ENCODE data around the gene LMF2. TPM values are rescaled to one million over a fixed set of nuclear protein-coding genes. Genes with fewer than 3 reads are reported as not detected.
"Not testable (repeated sequence)": the region's sequence is repeated elsewhere in the genome, so short reads cannot be mapped to it uniquely, and the experiment has no call there.

Gene LMF2, protein sequence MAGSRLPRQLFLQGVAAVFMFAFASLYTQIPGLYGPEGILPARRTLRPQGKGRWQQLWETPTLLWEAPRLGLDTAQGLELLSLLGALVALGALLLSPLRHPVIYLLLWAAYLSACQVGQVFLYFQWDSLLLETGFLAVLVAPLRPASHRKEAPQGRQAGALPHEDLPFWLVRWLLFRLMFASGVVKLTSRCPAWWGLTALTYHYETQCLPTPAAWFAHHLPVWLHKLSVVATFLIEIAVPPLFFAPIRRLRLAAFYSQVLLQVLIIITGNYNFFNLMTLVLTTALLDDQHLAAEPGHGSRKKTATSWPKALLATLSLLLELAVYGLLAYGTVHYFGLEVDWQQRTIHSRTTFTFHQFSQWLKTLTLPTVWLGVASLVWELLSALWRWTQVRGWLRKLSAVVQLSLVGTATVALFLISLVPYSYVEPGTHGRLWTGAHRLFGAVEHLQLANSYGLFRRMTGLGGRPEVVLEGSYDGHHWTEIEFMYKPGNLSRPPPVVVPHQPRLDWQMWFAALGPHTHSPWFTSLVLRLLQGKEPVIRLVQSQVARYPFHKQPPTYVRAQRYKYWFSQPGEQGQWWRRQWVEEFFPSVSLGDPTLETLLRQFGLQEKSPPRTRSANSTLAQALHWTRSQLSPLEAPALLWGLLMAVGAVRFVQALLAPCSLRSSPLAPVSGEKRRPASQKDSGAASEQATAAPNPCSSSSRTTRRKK
- total RNA-seq: 89.1 TPM

DNA sequence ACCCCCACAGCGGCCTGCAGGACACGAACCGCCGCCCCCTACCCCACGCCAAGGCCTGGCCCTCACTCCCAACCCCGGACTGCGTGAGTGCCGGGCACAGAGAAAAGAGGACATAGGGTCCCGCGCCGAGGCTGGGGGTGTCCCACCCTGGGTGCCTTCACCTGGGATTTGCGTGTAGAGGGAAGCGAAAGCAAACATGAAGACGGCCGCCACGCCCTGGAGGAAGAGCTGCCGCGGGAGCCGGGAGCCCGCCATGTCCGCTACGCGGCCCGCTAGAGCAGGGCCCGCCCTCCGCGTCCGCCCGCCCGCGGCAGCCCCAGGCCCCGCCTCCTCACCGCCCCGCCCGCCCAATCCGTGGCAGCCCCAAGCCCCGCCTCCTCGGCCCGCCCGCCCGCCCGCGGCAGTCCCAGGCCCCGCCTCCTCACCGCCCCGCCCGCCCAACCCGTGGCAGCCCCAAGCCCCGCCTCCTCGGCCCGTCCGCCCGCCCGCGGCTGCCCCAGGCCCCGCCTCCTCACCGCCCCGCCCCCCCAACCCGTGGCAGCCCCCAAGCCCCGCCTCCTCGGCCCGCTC lies at the start of gene LMF2:
Gene LMF2 (minus strand): TSS at position 282 of the 570 bp plus-strand sequence. CDS start 27 bp downstream, at position 255.
- peak; percentile 93 for DNase-seq (ENCODE audit: low spot score)

DNA sequence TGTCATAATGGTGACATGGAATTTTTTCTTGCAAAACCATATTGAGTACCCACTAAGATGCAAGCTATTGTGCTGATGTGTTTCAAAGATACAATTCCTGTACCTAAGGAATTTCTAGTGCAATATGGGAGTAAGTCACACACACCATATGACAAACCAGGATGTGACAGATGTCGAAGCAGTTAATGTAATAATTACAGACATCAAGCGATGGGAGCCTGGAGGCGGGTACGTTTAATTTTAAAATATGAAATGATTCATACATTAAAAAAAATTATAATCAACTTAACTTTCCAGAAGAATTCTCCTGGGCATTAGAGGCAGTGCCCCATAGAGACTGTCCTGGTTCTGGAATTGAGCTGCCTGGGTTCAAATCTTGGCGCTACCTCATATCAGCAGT lies 49.2 kb upstream of the LMF2 start:
- no peak for DNase-seq (ENCODE audit: low spot score)

DNA sequence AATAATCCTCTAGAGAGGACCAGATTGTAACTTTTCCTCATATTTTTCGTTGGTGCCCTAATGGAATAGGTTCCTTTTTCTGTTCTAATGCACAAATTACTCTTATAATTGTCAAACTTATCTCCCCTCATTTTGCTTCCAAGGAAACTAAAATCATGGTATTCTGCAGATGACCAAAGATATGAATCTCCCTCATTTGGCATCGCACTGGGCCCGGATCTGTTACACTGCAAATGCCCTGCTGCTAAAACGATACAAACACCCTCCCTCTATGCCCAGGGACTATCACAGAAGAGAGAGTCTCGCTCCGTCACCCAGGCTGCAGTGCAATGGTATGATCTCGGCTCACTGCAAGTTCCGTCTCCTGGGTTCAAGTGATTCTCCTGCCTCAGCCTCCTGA lies 45.8 kb upstream of the LMF2 start:
- no peak for DNase-seq (ENCODE audit: low spot score)

DNA sequence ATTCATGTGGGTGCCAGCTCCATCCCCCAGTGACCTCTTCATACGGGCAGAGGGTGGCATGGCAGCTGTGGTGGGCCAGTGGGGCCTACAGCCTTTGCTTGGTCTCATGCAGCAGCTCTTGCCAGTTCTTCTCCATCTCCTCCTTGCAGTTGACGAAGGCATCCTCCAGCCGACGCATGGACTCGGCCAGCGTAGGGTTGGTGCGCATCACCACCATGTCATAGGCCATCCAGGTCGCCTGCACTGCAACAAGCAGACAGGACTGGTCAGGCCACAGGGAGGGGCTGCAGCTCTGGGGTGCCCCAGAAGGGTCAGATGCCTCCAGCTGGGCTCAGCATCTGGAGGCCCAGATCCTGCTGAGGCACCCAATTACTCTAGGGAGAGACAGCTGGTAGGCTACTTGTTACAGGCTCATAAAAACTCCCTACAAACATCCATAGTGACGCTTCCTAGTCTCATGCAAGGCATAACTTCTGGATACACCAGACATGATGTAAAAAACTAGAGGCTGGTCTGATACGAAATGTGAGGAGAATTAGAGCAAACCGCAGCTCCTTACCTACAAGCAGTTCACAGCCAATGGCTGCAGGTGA lies 43.8 kb upstream of the LMF2 start:
- no peak for DNase-seq (ENCODE audit: low spot score)

DNA sequence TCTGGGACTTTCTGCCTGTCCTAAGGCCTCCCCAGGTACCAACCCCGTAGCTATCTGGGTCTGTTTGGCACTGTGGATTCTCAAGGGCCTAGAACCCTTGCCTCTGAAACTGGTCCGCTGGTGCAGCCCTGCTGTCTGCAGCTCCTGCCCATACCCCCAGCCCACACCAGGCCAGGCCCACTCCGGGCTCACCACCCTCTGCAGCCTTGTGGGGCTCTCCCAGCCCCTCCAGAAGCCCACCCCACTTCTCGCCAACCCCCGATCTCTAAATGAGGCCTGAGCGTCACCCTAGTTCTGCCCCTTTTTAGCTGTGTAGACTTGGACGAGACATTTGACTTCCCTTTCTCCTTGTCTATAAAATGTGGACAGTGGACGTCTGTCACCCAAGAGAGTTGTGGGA lies 42.9 kb upstream of the LMF2 start:
- DNase-seq (ENCODE audit: low spot score): no peak

DNA sequence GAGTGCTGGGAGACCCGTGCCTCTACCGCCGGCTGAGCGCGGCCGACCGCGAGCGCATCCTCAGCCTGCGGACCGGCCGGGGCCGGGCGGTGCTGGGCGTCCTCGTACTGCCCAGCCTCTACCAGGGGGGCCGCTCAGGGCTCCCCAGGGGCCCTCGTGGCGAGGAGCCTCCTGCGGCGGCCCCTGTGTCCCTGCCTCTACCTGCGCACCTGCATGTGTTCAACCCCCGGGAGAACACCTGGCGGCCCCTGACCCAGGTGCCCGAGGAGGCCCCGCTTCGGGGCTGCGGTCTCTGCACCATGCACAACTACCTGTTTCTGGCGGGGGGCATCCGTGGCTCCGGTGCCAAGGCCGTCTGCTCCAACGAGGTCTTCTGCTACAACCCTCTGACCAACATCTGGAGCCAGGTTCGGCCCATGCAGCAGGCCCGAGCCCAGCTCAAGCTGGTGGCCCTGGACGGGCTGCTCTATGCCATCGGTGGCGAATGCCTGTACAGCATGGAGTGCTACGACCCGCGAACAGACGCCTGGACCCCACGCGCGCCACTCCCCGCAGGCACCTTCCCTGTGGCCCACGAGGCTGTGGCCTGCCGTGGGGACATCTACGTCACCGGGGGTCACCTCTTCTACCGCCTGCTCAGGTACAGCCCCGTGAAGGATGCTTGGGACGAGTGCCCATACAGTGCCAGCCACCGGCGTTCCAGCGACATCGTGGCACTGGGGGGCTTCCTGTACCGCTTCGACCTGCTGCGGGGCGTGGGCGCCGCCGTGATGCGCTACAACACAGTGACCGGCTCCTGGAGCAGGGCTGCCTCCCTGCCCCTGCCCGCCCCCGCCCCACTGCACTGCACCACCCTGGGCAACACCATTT lies 41.7 kb upstream of the LMF2 start:
- DNase-seq (ENCODE audit: low spot score): no peak

DNA sequence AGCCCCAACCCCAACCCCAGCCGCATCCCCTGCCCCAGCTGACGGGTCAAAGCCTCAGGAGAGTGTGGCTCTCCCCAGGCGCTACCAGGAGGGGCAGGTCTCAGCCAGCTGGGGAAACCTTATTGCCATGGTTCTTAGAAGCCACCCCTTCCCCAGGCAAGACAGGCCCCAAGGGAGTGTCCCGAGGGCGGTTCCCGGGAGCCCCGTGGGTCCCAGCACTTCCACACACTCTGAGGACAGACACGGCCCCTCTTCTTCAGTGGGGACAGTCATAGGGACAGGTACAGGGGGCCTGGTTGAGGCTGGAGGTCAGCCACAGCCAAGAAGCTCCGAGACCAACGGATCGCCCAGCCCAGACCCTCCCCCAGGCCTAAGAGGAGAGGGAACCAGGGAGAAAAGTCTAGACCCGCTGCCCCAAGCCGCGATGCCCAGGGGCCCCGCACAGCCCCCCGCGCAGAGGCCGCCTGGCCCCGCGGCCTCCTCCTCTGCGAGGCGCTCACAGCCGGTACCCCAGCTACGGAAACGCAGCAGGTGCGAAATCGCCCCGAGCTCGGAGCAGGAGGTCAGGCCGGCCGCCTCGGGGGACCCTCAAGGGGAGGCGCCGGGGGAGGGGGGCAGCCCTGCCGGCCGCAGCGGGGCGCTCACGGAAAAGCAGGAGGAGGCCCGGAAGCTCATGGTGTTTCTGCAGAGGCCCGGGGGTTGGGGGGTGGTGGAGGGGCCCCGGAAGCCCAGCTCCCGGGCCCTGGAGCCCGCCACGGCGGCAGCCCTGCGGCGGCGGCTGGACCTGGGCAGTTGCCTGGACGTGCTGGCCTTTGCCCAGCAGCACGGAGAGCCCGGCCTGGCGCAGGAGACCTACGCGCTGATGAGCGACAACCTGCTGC lies 40.8 kb upstream of the LMF2 start:
- DNase-seq (ENCODE audit: low spot score): no peak

DNA sequence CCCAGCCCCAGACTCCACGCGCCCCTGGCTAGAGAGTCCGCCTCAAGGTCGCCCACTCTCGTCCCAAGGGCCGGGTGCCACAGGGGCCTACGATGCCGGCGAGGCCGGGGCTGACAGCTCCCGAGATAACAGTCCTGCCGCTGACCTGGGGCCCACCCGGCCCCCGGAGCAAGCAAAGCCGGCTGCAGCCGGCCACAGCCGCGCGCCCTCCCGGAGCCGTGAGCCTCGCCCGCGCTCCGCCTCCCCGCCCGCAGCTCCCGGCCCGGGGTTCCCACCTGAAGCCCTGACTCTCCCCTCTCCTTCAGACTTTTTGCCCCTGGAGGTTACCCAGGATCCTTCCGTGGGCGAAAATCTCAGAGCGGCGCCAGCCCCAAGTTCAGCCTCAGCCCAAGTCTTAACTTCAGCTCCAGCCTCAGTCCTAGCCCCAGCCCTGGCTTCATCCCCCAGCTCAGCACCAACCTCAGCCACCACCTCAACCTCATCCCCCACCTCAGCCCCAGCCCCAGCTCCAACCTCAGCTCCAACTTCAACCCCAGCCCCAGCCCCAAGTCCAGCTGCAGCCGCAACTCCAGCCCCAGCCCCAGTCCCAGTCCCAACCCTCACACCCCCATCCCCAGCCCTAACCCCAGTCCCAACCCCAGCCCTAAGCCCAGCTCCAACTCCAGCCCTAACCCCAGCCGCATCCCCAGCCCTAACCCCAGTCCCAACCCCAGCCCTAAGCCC lies 39.9 kb upstream of the LMF2 start:
- no peak for DNase-seq (ENCODE audit: low spot score)

DNA sequence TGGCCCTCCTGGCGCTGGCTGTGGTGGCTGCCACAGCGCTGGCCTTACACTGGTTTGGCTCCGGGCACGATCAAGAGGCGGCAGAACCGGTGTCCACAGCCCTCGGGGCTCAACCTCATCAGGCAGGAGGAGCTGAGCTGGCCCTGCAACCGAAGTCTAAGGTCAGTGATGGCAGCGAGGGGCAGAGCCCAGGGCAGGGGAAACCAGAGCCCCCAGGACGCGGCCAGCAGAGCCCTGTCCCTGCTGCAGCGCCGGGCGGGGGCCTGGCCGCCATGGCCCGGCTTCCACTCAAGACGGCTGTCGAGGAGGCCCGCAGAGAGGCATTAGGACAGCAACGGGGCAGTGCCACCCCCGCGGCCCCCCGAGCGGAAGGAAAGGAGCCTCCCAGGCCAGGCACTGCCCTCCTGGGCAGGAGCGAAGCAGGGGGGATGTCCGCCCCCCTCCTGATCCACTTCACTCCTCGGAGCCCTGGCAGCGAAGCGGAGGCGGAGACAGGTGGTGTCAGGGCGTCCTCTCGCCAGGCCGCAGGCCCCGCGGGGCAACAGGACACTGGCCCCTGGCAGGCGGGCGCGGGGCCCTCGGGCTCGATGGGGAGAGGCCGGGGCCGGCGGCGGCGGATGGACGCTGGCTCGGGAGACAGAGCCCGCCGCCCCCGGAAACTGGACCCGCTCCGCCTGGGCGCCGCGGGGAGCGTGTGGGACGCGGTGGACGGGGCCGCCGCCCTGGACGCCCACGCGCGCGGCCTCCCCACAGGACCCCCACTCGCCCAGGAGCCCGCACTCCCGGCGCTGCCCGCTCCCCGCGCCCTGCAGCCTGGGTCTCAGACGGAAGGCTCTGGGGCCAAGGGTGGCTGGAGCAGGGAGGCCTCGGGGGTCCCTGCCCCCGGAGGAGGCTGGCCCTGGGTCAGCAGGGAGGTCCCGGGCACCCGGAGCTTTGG lies 39.1 kb upstream of the LMF2 start:
- DNase-seq (ENCODE audit: low spot score): no peak

DNA sequence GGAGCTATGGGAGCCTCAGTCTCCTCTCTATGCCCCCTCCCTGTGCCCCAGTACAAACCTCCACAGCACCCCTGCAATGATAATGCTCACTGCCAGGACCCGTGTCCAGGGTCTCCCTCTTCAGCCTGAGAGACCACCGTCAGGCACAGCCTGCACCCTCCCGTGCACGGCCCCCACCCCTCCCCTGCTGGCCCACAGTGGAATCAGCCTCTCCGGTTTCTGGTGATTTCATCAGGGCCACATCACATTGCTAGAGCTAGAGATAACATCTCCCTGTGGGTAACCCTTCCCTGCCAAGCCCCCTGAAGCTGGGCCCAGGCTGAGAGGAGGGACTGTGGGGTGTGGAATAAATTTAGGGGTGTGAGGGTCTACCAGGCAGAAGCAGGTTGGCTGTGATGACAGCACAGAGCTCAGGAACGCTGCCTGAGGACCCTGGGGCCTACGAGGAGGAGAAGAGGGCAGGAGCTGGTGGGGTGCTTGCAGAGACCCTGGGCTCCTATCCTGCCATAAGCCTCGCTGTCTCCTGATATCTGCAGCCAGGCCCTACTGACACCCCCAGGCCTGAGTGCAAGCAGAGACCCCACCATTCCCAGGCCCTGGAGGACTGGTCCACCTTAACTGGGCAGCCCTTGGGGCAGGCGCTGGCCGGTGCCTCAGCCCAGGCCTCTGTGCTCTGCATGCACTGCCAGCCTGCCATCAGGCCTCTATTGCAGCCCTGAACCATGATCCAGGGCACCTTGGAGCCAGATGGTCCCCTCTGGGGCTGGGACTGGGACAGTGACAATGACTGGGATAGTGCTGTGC lies 38.2 kb upstream of the LMF2 start, which contains the start of gene KLHDC7B:
Gene KLHDC7B (plus strand): TSS at position 378 of the 804 bp plus-strand sequence. CDS start 345 bp downstream, at position 723.
- DNase-seq (ENCODE audit: low spot score): no peak

DNA sequence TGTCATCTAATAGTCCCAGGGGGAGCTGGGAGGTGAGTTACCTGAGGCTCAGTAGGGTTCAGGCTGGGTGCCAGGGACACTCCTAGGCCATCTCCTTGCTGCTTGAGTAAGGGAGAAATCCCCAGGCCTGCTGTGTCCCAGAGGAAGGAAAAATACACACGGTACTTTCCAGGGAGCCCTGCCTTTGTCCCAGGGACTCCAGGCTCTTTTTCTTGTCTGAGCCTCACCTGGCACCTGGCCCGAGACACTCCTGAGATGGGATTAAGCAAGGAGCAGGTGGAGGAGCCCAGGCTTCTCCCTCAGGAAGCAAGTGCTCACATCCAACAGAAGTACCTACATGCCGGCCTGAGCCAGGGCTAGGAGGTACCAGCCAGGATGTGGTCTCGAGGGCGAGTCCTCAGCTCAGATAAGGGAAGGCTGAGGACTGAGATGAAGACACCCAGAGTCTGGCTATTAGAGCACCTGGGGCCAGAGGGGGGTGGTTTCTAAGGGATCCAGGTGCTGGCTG lies 37.3 kb upstream of the LMF2 start:
- no peak for DNase-seq (ENCODE audit: low spot score)

DNA sequence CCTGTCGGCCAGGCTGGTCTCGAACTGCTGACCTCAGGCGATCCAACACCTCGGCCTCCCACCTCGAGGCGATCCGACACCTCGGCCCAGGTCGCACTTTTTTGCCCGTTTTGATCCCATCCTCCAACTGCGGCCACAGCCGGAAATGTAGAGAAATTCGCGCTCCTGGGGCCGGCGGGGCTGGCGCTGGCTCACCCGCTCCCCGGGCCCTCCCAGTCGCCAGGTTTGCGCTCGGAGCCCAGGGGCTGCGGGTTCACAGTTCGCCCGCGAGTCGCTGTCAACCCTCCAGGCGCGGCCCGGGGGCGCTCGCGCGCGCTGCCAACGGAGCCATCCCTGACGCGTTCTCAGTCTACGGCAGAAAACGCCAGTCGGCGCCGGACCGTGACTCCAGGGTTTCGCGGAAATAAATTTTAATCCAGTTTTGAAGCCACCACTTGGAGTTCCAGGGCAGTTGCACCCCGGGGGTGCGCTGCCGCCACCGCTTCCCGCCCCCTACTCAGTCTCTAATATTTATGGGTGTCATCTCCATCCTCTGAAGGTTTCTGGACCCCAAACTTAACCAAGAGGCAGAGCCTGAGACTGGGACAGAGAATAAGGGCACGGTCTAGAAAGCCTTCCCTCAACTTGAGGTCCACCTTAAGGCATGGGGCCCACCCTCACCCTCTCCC lies 36.7 kb upstream of the LMF2 start:
- peak; percentile 75 for DNase-seq (ENCODE audit: low spot score)

DNA sequence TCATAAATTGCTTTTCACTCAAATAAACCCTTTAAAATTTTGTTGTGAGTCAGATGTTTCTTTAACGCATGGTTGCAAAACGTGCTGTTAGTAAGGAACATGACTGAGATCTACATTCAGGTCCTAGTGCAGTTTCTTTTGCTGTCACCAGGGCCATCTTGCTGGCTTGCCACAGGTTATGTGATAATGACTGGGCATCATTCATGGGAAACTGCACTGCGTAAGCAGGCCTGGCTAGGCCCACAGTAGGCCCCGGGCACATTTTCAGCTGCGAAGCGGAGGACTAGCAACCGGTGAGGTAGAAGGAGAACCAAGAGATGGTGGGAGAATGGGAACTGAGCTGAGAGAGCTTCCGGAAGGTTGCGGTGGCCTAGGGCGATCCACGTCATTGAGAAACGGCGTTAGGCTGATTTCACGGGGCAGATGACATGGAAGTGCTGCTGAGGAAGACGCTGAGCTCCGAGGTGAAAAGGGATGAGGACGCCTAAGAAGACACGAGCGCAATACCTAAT lies 35.0 kb upstream of the LMF2 start:
- DNase-seq (ENCODE audit: low spot score): no peak

DNA sequence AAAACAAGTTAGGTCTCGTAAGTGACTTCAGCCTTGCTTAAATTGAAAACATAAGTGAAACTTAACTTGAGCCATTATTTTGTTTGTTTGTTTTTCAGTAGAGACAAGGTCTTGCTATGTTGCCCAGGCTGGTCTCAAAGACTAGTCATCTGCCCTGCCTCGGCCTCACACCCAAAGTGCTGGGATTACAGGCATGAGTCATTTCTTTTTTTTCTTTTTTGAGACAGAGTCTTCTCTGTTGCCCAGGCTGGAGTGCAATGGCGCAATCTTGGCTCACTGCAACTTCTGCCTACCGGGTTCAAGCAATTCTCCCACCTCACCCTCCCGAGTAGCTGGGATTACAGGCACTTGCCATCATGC lies 34.1 kb upstream of the LMF2 start:
- not testable (repeated sequence) for DNase-seq (ENCODE audit: low spot score)

DNA sequence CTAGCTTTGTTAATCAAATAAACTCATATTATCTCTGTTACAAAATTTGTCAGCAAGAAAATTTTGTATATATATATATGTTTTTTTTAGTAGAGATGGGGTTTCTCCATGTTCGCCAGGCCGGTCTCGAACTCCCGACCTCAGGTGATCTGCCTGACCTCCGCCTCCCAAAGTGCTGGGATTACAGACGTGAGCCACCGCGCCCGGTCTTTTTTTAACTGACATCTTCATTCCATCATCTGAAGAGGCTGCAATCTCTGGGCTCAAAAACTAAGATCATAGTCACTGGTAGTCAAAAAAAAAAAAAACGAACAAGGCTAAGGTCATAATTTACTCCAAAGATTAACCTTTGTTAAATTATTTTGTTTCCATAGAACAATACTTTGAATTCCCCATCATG lies 32.9 kb upstream of the LMF2 start:
- DNase-seq (ENCODE audit: low spot score): no peak

DNA sequence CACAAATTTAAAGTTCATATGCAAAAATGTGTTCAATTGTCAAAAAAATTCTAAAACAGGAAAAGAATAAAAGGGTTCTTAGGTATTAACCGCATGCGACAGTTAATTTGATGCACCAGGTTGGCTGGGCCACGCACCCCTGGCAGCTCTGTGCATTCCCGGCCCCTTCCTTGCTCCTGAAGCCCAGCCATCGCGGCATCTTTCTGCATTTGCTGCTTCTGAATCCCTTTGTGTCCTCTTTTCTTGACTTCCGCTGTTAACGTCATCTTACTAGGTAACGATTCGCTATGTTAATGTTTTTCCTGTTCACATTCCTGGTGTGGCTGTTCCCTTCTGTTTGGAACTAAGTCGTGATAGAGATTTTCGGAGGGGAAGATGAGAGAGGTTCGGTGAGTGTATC lies 30.3 kb upstream of the LMF2 start:
- no peak for DNase-seq (ENCODE audit: low spot score)

DNA sequence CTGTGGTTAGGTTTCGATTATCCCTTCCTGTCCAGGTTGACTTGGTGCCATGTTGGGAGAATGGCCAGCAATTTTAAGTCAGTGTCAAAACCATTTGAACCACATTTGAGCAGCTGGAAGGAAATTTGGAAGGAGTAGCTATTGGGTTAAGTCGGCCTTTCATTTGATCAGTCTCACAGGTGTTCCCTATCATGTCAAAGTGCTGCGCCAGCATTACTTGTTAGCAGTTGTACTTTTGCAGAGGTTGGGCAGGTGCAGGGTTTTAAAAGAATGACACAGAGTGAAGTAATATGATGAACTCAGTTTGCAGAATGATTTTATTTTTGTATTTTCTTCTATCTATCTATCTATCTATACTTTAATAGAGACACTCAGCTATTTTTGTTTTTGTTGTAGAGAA lies 28.7 kb upstream of the LMF2 start:
- no peak for DNase-seq (ENCODE audit: low spot score)

All from mucosa of gallbladder (tissue), 1 donor.